ENCODE results near the gene CYB5D1. TPM values are rescaled to one million over a fixed set of nuclear protein-coding genes. Genes with fewer than 3 reads are reported as not detected.

Gene CYB5D1
- total and polyA plus RNA-seq, 2 of the 8 experiments (the other 6 are each of a cell fraction or from before 2014, with no cell fraction given) = 11.0 to 18.0 TPM

DNA sequence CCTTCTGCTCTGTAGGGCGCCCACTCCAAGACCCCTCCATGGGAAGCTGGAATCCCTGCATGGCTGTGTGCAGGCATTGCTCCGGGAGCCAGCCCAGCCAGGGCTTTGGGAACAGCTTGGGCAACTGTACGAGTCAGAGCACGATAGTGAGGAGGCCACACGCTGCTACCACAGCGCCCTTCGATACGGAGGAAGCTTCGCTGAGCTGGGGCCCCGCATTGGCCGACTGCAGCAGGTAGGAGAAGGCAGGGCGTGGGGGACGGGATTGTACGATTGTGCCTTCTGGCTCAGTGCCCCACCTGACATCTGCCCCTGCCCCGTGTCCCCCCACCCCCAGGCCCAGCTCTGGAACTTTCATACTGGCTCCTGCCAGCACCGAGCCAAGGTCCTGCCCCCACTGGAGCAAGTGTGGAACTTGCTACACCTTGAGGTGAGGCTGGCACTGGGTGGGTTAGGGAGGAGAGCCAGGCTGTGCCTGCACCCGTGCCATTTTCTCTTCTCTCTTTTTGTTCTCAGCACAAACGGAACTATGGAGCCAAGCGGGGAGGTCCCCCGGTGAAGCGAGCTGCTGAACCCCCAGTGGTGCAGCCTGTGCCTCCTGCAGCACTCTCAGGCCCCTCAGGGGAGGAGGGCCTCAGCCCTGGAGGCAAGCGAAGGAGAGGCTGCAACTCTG lies 11.6 kb upstream of the CYB5D1 start (continued):
- TF ChIP-seq E2F6 (IDR thresholded peaks at IDR 0.05) = no peak
- TF ChIP-seq HDAC6 (IDR thresholded peaks at IDR 0.05; ENCODE audit: low read depth, low read length) = no peak
- TF ChIP-seq CTBP2 (IDR thresholded peaks at IDR 0.05; ENCODE audit: borderline replicate concordance, insufficient read depth, insufficient read length, low read length) = no peak
- TF ChIP-seq GTF2F1 (IDR thresholded peaks at IDR 0.05; ENCODE audit: borderline replicate concordance, low read depth, low read length) = no peak
- TF ChIP-seq CEBPB (IDR thresholded peaks at IDR 0.05; ENCODE audit: low read depth, low read length) = no peak
- no peak for TF ChIP-seq FOSL1 (IDR thresholded peaks at IDR 0.05; ENCODE audit: insufficient read depth, low read depth, low read length)
- no peak for TF ChIP-seq MAFK (IDR thresholded peaks at IDR 0.05; ENCODE audit: low read depth, low read length)
- TF ChIP-seq POLR2A (IDR thresholded peaks at IDR 0.05; ENCODE audit: control extremely low read depth in 1 of 2, low read depth in 2 of 2, low read length in 2 of 2) = no peak
- no peak for TF ChIP-seq SAP30 (IDR thresholded peaks at IDR 0.05; ENCODE audit: insufficient read depth, insufficient replicate concordance, low read length)
- TF ChIP-seq ATF3 (IDR thresholded peaks at IDR 0.05; ENCODE audit: insufficient read depth, low read depth, low read length) = no peak

Data from H1 (cell line).